ENCODE results near the gene CALN1. TPM values are rescaled to one million over a fixed set of nuclear protein-coding genes. Genes with fewer than 3 reads are reported as not detected.
A peak's percentile ranks its signal among the peaks of the same experiment; 100 is the strongest.

CALN1 gene
- total RNA-seq, 1 donor from 2014 or later: not detected

GRCh38 chr7:72415586-72415985 is 3.4 kb upstream of the CALN1 start:
- Histone ChIP-seq H3K27me3 (ENCODE audit: control insufficient read depth, insufficient read depth, low read length) (no peaks in the 10 kb centered on the region), H3K36me3 (ENCODE audit: control insufficient read depth, insufficient read depth, low read length) (no peaks in the 10 kb centered on the region), H3K4me3 (ENCODE audit: low read depth, low read length) (no peak overlapping the region)
- FAIRE-seq (no peak), DNase-seq (ENCODE audit: low read depth) (no peak)
- TF ChIP-seq, protein P1, sequence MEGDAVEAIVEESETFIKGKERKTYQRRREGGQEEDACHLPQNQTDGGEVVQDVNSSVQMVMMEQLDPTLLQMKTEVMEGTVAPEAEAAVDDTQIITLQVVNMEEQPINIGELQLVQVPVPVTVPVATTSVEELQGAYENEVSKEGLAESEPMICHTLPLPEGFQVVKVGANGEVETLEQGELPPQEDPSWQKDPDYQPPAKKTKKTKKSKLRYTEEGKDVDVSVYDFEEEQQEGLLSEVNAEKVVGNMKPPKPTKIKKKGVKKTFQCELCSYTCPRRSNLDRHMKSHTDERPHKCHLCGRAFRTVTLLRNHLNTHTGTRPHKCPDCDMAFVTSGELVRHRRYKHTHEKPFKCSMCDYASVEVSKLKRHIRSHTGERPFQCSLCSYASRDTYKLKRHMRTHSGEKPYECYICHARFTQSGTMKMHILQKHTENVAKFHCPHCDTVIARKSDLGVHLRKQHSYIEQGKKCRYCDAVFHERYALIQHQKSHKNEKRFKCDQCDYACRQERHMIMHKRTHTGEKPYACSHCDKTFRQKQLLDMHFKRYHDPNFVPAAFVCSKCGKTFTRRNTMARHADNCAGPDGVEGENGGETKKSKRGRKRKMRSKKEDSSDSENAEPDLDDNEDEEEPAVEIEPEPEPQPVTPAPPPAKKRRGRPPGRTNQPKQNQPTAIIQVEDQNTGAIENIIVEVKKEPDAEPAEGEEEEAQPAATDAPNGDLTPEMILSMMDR (IDR thresholded peaks at IDR 0.05; ENCODE audit: insufficient read depth, low read length, severe bottlenecking): no peak

GRCh38 chr7:72413886-72414285 is 1.7 kb upstream of the CALN1 start:
- H3K36me3 ChIP-seq (ENCODE audit: control insufficient read depth, insufficient read depth, low read length): no peaks in the 10 kb centered on the region
- H3K27me3 ChIP-seq (ENCODE audit: control insufficient read depth, insufficient read depth, low read length): no peaks in the 10 kb centered on the region
- TF ChIP-seq, protein P1 (IDR thresholded peaks at IDR 0.05; ENCODE audit: insufficient read depth, low read length, severe bottlenecking): no peak
- DNase-seq (ENCODE audit: low read depth): no peak
- H3K4me3 ChIP-seq (ENCODE audit: low read depth, low read length): no peak overlapping the region
- no peak for FAIRE-seq

GRCh38 chr7:72413290-72413689 is 1.2 kb upstream of the CALN1 start:
- H3K4me3 ChIP-seq (ENCODE audit: low read depth, low read length): no peak overlapping the region
- FAIRE-seq (peak; percentile 93), DNase-seq (ENCODE audit: low read depth) (no peak)
- H3K36me3 ChIP-seq (ENCODE audit: control insufficient read depth, insufficient read depth, low read length): no peaks in the 10 kb centered on the region
- no peaks in the 10 kb centered on the region for H3K27me3 ChIP-seq (ENCODE audit: control insufficient read depth, insufficient read depth, low read length)
- TF ChIP-seq, protein P1 (IDR thresholded peaks at IDR 0.05; ENCODE audit: insufficient read depth, low read length, severe bottlenecking): no peak

GRCh38 chr7:72411419-72411818 is 719 bp downstream of the CALN1 start:
- FAIRE-seq (no peak), DNase-seq (ENCODE audit: low read depth) (no peak)
- Histone ChIP-seq H3K36me3 (ENCODE audit: control insufficient read depth, insufficient read depth, low read length) (no peaks in the 10 kb centered on the region), H3K27me3 (ENCODE audit: control insufficient read depth, insufficient read depth, low read length) (no peaks in the 10 kb centered on the region), H3K4me3 (ENCODE audit: low read depth, low read length) (no peak overlapping the region)
- TF ChIP-seq, protein P1 (IDR thresholded peaks at IDR 0.05; ENCODE audit: insufficient read depth, low read length, severe bottlenecking): no peak

DNA sequence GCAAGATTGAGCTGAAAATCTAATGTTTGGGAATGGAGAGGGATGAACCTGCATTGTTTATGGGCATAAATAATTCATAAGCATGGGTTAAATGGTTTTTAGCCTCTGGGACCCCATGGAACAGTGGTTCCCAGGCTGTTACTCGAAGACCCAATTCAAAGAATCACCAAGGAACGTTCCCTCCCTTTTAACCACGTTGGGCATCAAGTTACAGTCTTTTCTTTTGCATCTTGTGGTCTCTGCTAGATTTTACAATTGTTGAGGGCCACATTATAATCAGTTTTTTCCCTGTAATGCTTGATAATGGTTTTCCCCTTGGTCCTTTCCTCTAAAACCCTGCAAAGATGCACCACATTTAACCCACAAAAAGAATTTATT is 2.5 kb downstream of the CALN1 start:
- no peaks in the 10 kb centered on the region for H3K27me3 ChIP-seq (ENCODE audit: control insufficient read depth, insufficient read depth, low read length)
- TF ChIP-seq, protein P1 (IDR thresholded peaks at IDR 0.05; ENCODE audit: insufficient read depth, low read length, severe bottlenecking): no peak
- no peak overlapping the region for H3K4me3 ChIP-seq (ENCODE audit: low read depth, low read length)
- no peaks in the 10 kb centered on the region for H3K36me3 ChIP-seq (ENCODE audit: control insufficient read depth, insufficient read depth, low read length)
- DNase-seq (ENCODE audit: low read depth): no peak
- no peak for FAIRE-seq

- Histone ChIP-seq H3K4me3 (ENCODE audit: low read depth, low read length) (no peak overlapping the region), H3K36me3 (ENCODE audit: control insufficient read depth, insufficient read depth, low read length) (no peaks in the 10 kb centered on the region), H3K27me3 (ENCODE audit: control insufficient read depth, insufficient read depth, low read length) (no peaks in the 10 kb centered on the region)
- FAIRE-seq (no peak), DNase-seq (ENCODE audit: low read depth) (no peak)
- TF ChIP-seq, protein P1 (IDR thresholded peaks at IDR 0.05; ENCODE audit: insufficient read depth, low read length, severe bottlenecking): no peak
These were observed 3.0 kb downstream of the CALN1 start for GRCh38 chr7:72408966-72409637.
